Thymus (tissue), 11 donors: ENCODE results near the gene DCAF6. TPM values are rescaled to one million over a fixed set of nuclear protein-coding genes. Genes with fewer than 3 reads are reported as not detected.
"Not testable (repeated sequence)": the region's sequence is repeated elsewhere in the genome, so short reads cannot be mapped to it uniquely, and the experiment has no call there.

Experiments used
- DNase-seq, 9 donors: peaks; one replicate each; pipeline ENCODE4 v3.0.0-alpha.2; 2013; ENCODE audit warnings: low spot score in 9 of 9, low read depth in 6 of 9, missing footprints in 1 of 9
- H3K27ac ChIP-seq, 2 donors: one replicate each; pipeline ENCODE4 v1.5.1; 2013; ENCODE audit warnings: control low read depth in 1 of 2, low read depth in 1 of 2, low read length in 1 of 2, mild to moderate bottlenecking in 1 of 2, moderate library complexity in 1 of 2
- H3K27me3 ChIP-seq, 2 donors: one replicate each; pipeline ENCODE4 v1.5.1; 2013; ENCODE audit warnings: low read length in 1 of 2; ENCODE audit not compliant: control insufficient read depth in 2 of 2, insufficient read depth in 1 of 2
- H3K36me3 ChIP-seq, 2 donors: one replicate each; pipeline ENCODE4 v1.5.1; 2013; ENCODE audit warnings: low read length in 1 of 2, mild to moderate bottlenecking in 1 of 2, moderate library complexity in 1 of 2; ENCODE audit not compliant: control insufficient read depth in 2 of 2, insufficient read depth in 2 of 2
- H3K4me1 ChIP-seq, 2 donors: one replicate each; pipeline ENCODE4 v1.5.1; 2013; ENCODE audit warnings: low read length in 2 of 2; ENCODE audit not compliant: control insufficient read depth in 2 of 2, insufficient read depth in 2 of 2
- H3K4me3 ChIP-seq, 2 donors: one replicate each; pipeline ENCODE4 v1.5.1; 2013; ENCODE audit warnings: low read length in 2 of 2, control low read depth in 1 of 2, mild to moderate bottlenecking in 1 of 2
- H3K9me3 ChIP-seq, 2 donors: one replicate each; pipeline ENCODE4 v1.5.1; 2013; ENCODE audit warnings: low read length in 1 of 2, mild to moderate bottlenecking in 1 of 2; ENCODE audit not compliant: control insufficient read depth in 2 of 2, insufficient read depth in 1 of 2
- WGBS: extraction: QIAGEN DNeasy Blood & Tissue Kit; methylation state at CpG from one replicate; pipeline ENCODE4 v1.1.7; 2013; 5-methylcytosine and 5-hydroxymethylcytosine counted together
- polyA plus RNA-seq: library from polyadenylated mRNA; stranded (reverse); fragments of 200-250 nt; gene quantifications from one replicate; pipeline ENCODE4 v1.2.3, GENCODE V29; 2013
- total RNA-seq: library from RNA; stranded (reverse); fragments of 120-200 nt; gene quantifications from one replicate; pipeline ENCODE4 v1.2.4, GENCODE V29; 2013
- donor health status: healthy.

DCAF6 gene
- total and polyA plus RNA-seq, 2 donors, result 28.0 to 51.7 TPM

DNA sequence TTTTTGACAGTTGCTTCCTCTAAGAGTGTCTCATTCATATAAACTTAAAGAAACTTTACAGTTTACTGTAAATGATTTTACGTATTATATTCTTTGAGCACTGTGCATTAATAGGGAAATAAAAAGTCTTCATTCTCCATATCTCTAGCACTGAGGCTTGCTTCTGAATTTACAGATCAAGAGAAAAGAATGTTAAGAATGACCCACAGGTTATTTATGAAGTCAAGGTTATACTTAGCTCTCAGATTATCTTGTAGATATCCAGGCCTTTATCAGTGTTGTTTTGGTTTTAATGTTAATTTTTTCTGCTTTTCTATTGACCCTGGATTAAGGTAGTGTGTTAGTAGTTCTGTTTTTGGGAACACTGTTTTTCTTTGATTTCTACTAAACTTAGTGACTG is 108.8 kb downstream of the DCAF6 start:
- Histone ChIP-seq H3K9me3 (no peaks in the 10 kb centered on the region), H3K27me3 (no peaks in the 10 kb centered on the region), H3K36me3 (peaks cover 0 to 21% of the 10 kb centered on the region in 2 donors), H3K27ac (no peak overlapping the region), H3K4me3 (no peak overlapping the region), H3K4me1 (no peaks in the 10 kb centered on the region)
- 100% methylated on average over 1 of the region's 1 CpG for WGBS
- DNase-seq, result no peak

DNA sequence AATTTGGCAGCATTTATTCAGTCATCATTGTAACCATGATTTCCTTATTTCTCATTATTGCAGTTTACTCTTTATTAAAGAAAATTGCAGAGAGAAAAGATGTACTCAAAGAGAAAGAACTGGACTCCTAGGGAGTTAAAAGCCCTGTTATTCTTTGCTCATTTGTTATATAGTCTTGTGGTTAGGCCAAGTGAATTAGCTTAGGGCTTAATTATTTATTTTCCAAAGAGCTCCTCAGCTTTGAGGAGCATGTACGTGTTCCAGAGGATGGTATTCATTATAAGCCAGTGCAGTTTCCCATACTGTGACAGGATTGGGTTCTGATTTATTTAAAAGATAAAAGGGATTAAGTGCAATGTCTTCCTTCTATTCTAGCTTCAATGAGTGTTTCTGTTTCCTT is 113.8 kb downstream of the DCAF6 start:
- WGBS, result 95% methylated on average over 1 of the region's 1 CpG
- Histone ChIP-seq H3K4me3 (no peak overlapping the region), H3K4me1 (no peaks in the 10 kb centered on the region), H3K9me3 (no peaks in the 10 kb centered on the region), H3K27me3 (no peaks in the 10 kb centered on the region), H3K36me3 (peaks cover 2 to 13% of the 10 kb centered on the region in 2 donors), H3K27ac (no peak overlapping the region)
- DNase-seq, result no peak

DNA sequence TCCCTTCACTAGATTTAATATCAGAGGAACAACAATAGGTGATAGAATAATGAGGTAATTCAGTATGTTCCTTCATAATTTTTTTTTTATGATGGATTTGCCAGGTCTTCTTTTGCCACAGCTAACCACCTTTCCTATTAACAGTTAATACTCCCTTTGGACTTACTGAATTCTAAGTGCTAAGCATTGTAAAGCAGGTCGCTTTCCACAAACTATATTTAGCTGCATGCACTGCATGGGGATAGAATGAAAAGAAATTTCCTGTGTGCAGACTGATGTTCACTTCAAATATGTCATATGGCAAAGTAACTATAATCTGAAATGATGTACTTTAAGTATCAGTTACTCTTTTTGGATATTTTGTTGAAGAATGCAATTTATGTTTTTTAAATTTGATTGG is 114.4 kb downstream of the DCAF6 start:
- Histone ChIP-seq H3K27ac (no peak overlapping the region), H3K36me3 (peaks cover 2 to 13% of the 10 kb centered on the region in 2 donors), H3K4me1 (no peaks in the 10 kb centered on the region), H3K9me3 (no peaks in the 10 kb centered on the region), H3K27me3 (no peaks in the 10 kb centered on the region), H3K4me3 (no peak overlapping the region)
- DNase-seq, result no peak
- 99% methylated on average over 1 of the region's 1 CpG for WGBS

DNA sequence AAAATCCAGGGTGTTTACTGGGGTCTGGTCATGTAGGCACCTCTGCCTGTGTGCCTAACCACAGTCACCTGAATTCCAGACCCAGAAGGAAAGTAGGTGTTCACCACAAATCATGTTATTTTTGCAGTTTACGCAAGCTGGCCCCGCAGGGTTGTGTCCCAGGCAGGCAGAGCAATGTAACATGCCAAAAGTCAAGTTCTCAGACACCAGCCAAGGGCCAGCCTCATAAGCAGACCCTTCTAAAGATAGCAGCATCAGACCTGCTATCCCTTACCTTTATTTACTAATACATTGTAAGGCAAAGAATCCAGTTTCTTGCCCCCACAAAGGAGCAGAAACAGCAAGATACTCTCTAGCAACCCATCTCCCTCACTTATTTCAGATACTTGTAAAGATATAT is 117.2 kb downstream of the DCAF6 start:
- Histone ChIP-seq H3K4me1 (no peaks in the 10 kb centered on the region), H3K9me3 (no peaks in the 10 kb centered on the region), H3K36me3 (peaks cover 2 to 16% of the 10 kb centered on the region in 2 donors), H3K4me3 (no peak overlapping the region), H3K27me3 (no peaks in the 10 kb centered on the region), H3K27ac (no peak overlapping the region)
- WGBS, result 97% methylated on average over 2 of the region's 2 CpGs
- no peak for DNase-seq

DNA sequence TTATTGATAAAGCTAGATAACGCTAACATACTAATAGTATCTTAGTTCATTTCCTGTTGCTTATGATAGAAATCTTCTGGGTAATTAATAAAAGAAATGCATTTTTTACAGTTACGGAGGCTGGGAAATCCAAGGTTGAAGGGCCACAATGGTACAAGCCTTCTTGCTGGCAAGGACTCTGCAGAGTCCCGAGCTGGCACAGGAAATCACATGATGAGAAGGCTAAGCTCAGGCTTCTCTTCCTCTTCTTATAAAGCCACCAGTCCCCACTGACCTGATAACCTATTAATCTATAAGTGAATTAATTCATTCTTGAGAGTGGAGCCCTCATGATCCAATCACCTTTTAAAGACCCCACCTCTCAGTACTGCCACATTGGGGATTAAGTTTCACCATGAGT is 117.6 kb downstream of the DCAF6 start:
- no peak for DNase-seq
- Histone ChIP-seq H3K4me1 (no peaks in the 10 kb centered on the region), H3K36me3 (peaks cover 2 to 16% of the 10 kb centered on the region in 2 donors), H3K27ac (no peak overlapping the region), H3K27me3 (no peaks in the 10 kb centered on the region), H3K4me3 (no peak overlapping the region), H3K9me3 (no peaks in the 10 kb centered on the region)
- WGBS, result 74% methylated on average over 3 of the region's 3 CpGs

DNA sequence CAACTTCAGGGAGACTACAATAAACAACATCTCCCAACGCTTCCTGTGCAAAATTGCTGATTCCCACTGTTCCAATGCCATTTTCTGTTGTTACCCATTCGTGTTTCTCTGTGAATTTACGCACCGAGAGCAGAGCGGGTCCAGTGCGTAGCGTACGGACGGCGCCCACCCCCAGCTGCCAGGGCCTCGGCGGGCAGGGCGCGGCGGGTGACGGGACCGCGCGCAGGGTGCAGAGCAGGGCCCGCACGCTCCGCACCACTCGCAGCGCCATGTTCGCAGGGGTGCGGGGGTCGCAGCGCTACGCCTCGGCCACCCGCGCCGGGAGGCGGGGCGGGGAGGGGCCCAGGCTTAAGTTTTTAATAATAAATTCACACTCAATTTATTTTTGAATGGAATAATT is 119.7 kb downstream of the DCAF6 start:
- not testable (repeated sequence) for H3K4me3 ChIP-seq, H3K9me3 ChIP-seq, H3K4me1 ChIP-seq, DNase-seq, H3K27me3 ChIP-seq, H3K27ac ChIP-seq
- H3K36me3 ChIP-seq, result peaks cover 2 to 16% of the 10 kb centered on the region in 2 donors
- 73% methylated on average over 26 of the region's 35 CpGs for WGBS

DNA sequence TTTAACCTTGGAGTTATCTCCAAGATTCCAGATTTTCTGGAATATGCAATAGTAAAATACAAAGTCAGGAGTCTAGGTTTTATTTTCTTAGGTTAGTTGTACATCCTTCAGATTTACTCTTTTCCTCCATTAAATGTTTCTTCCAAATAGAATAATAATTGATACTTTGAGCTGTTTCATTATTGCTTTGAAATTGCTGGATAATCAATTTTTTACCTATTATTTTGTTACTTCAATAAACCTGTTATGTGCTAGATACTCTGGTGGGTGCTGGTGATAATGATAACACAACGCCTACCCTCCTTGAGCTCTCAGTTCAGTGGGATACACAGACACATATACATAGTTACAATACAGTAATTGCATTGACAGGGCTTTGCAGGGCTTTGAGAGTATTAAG is 120.9 kb downstream of the DCAF6 start:
- Histone ChIP-seq H3K4me1 (no peaks in the 10 kb centered on the region), H3K9me3 (no peaks in the 10 kb centered on the region), H3K4me3 (no peak overlapping the region), H3K36me3 (peaks cover 0 to 12% of the 10 kb centered on the region in 2 donors), H3K27ac (no peak overlapping the region), H3K27me3 (no peaks in the 10 kb centered on the region)
- no peak for DNase-seq
- WGBS, result 96% methylated on average over 1 of the region's 1 CpG

DNA sequence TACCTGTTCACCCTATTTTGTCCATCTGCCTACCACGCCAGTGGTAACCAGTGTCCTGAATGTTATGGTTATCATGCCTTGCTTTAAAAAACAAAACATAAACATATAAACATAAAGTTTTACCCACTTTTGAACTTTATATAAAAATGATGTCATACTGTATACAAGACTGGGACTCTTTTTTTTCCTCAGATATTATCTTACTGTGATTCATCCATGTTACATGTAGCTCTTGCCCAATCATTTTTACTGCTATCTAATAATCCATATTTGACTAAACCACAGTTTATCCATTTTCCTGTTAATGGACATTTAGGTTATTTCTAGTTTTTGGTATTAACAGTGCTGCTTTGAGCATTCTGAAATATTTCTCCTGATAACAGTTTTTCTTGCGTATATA is 121.4 kb downstream of the DCAF6 start:
- no peak for DNase-seq
- H3K4me3 ChIP-seq, result no peak overlapping the region
- over 99% methylated on average over 2 of the region's 2 CpGs for WGBS
- no peaks in the 10 kb centered on the region for H3K9me3 ChIP-seq
- no peaks in the 10 kb centered on the region for H3K27me3 ChIP-seq
- no peaks in the 10 kb centered on the region for H3K4me1 ChIP-seq
- H3K36me3 ChIP-seq, result peaks cover 0 to 8% of the 10 kb centered on the region in 2 donors
- H3K27ac ChIP-seq, result no peak overlapping the region

DNA sequence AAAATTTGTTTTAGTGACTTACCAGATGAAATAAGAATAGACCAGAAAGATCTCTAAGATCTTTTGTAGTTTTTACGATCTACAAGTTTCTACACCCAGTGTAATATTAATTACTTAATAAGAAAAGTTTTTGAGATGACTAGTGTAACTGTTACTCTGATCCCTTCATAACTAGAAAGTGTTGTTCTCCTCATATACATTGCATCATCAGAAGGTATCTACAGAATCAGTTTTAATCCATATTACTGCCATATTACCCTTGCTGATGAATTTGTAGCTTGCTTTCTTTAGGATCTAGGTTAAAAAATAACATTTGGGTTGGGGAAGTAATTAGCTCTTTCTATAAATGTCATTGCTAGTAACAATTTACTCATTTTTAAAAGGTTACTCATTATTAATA is 127.7 kb downstream of the DCAF6 start:
- Histone ChIP-seq H3K27me3 (no peaks in the 10 kb centered on the region), H3K27ac (no peak overlapping the region), H3K36me3 (peaks cover 6 to 31% of the 10 kb centered on the region in 2 donors), H3K4me1 (no peaks in the 10 kb centered on the region), H3K4me3 (no peak overlapping the region), H3K9me3 (no peaks in the 10 kb centered on the region)
- WGBS, result 97% methylated on average over 1 of the region's 1 CpG
- no peak for DNase-seq

DNA sequence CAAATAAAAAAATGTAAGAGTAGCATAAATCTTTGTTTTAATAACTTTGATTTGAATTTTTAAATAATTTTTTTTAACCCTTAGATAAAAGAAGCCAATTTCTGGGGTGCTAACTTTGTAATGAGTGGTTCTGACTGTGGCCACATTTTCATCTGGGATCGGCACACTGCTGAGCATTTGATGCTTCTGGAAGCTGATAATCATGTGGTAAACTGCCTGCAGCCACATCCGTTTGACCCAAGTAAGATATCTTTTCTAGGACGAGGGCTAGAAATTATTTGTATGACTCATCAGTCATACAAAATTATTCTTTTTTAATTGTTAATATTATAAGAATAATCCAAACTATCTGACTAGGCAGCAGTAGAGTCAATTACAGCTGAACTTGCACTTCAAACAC is 129.0 kb downstream of the DCAF6 start:
- Histone ChIP-seq H3K27ac (no peak overlapping the region), H3K27me3 (no peaks in the 10 kb centered on the region), H3K4me1 (no peaks in the 10 kb centered on the region), H3K4me3 (no peak overlapping the region), H3K9me3 (no peaks in the 10 kb centered on the region), H3K36me3 (peaks cover 9 to 40% of the 10 kb centered on the region in 2 donors)
- no peak for DNase-seq
- 98% methylated on average over 3 of the region's 3 CpGs for WGBS
